ENCODE results near the gene ATF6. TPM values are rescaled to one million over a fixed set of nuclear protein-coding genes. Genes with fewer than 3 reads are reported as not detected.

Gene ATF6
- total and polyA plus RNA-seq, 9 of the 15 experiments (the other 6 are each of a cell fraction or from before 2014, with no cell fraction given) = 11.7 to 32.4 (median 20.4) TPM

DNA sequence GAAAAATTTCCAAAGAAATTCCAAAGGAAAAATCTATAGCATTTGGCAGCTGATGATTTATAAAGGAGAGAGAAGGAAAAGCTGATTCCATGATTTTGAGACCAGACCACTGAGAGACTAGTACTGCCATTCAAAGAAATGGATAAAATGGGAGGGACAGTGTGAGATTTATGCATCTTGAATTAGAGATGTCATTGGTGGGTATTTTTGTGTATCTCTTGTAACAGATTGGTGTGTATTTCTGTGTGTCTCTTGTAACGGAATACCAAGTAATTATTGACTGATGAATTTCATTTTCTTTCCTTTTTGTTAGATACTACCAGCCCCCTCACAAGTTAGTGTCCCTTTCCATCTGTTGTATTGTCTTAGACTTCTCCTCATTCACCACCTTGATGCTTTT is 155.4 kb downstream of the ATF6 start:
- FAIRE-seq = no peak
- Histone ChIP-seq H3K4me3 (no peak overlapping the region), H3K27ac (ENCODE audit: extremely low read depth, low read depth, low read length) (no peak overlapping the region), H3K4me2 (ENCODE audit: insufficient read depth, low read length) (no peak overlapping the region), H2AFZ (ENCODE audit: low read depth, low read length) (no peak overlapping the region), H3K9me3 (replicated peaks; ENCODE audit: control insufficient read depth, insufficient read depth, low read depth, low read length) (no peaks in the 10 kb centered on the region), H3K36me3 (ENCODE audit: control insufficient read depth, insufficient read depth, low read length) (peaks cover 5% of the 10 kb centered on the region; the same call in 2 of the 3 replicates), H3K9me1 (ENCODE audit: control insufficient read depth, insufficient read depth, low read length) (no peaks in the 10 kb centered on the region), H3K4me1 (replicated peaks in 1 of 2; ENCODE audit: control insufficient read depth in 2 of 2, insufficient read depth in 2 of 2, low read length in 2 of 2) (no peaks in the 10 kb centered on the region), H3K79me2 (ENCODE audit: control insufficient read depth, insufficient read depth, low read length) (no peaks in the 10 kb centered on the region), H3K9ac (ENCODE audit: insufficient read depth in 1 of 2, low read depth in 2 of 2, low read length in 2 of 2) (no peak overlapping the region), H3K27me3 (ENCODE audit: control insufficient read depth in 2 of 2, insufficient read depth in 2 of 2, low read length in 2 of 2) (no peaks in the 10 kb centered on the region), H4K20me1 (replicated peaks; ENCODE audit: control insufficient read depth, insufficient read depth, low read length) (no peaks in the 10 kb centered on the region)
- BruUV-seq (replicated peaks) = no TSS peak
- in situ Hi-C loops (cut with MboI) = no loop called here
- DNase-seq (ENCODE audit: extremely low read depth in 1 of 4, low spot score in 3 of 4) = no peak
- intact Hi-C loops (cut with micrococcal nuclease) = no loop called here
- no peak for ATAC-seq
- ChIA-PET CTCF (ENCODE audit: low intra/inter-chr PET ratio) (no interaction called here), POLR2A (no interaction called here)
- WGBS (ENCODE audit: insufficient coverage, low coverage, missing lambda C conversion rate) = 83% methylated on average over 1 of the region's 1 CpG
- TF ChIP-seq, protein P1, sequence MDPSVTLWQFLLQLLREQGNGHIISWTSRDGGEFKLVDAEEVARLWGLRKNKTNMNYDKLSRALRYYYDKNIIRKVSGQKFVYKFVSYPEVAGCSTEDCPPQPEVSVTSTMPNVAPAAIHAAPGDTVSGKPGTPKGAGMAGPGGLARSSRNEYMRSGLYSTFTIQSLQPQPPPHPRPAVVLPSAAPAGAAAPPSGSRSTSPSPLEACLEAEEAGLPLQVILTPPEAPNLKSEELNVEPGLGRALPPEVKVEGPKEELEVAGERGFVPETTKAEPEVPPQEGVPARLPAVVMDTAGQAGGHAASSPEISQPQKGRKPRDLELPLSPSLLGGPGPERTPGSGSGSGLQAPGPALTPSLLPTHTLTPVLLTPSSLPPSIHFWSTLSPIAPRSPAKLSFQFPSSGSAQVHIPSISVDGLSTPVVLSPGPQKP (CRISPR knock-in tag; IDR thresholded peaks at IDR 0.05) = no peak
- TF ChIP-seq, protein P2, sequence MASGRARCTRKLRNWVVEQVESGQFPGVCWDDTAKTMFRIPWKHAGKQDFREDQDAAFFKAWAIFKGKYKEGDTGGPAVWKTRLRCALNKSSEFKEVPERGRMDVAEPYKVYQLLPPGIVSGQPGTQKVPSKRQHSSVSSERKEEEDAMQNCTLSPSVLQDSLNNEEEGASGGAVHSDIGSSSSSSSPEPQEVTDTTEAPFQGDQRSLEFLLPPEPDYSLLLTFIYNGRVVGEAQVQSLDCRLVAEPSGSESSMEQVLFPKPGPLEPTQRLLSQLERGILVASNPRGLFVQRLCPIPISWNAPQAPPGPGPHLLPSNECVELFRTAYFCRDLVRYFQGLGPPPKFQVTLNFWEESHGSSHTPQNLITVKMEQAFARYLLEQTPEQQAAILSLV (tag; IDR thresholded peaks at IDR 0.05) = no peak
- TF ChIP-seq EHMT2 (IDR thresholded peaks at IDR 0.05) (no peak), SMC3 (conservative IDR thresholded peaks at IDR 0.05; ENCODE audit: insufficient read depth, low read depth, low read length) (no peak), PBX2 (CRISPR knock-in tag; IDR thresholded peaks at IDR 0.05; ENCODE audit: low read depth) (no peak), PBX2 (tag; conservative IDR thresholded peaks at IDR 0.05; ENCODE audit: low read depth) (no peak), ZNF707 (CRISPR knock-in tag; conservative IDR thresholded peaks at IDR 0.05) (no peak), E2F1 (CRISPR knock-in tag; IDR thresholded peaks at IDR 0.05) (no peak), PPARD (CRISPR knock-in tag; IDR thresholded peaks at IDR 0.05) (no peak), RAD21 (CRISPR knock-in tag; conservative IDR thresholded peaks at IDR 0.05 in 1 of 2, IDR thresholded peaks at IDR 0.05 in 1 of 2) (no peak)
- TF ChIP-seq, protein P3, sequence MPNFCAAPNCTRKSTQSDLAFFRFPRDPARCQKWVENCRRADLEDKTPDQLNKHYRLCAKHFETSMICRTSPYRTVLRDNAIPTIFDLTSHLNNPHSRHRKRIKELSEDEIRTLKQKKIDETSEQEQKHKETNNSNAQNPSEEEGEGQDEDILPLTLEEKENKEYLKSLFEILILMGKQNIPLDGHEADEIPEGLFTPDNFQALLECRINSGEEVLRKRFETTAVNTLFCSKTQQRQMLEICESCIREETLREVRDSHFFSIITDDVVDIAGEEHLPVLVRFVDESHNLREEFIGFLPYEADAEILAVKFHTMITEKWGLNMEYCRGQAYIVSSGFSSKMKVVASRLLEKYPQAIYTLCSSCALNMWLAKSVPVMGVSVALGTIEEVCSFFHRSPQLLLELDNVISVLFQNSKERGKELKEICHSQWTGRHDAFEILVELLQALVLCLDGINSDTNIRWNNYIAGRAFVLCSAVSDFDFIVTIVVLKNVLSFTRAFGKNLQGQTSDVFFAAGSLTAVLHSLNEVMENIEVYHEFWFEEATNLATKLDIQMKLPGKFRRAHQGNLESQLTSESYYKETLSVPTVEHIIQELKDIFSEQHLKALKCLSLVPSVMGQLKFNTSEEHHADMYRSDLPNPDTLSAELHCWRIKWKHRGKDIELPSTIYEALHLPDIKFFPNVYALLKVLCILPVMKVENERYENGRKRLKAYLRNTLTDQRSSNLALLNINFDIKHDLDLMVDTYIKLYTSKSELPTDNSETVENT (CRISPR knock-in tag; IDR thresholded peaks at IDR 0.05) = no peak
- TF ChIP-seq, protein P4, sequence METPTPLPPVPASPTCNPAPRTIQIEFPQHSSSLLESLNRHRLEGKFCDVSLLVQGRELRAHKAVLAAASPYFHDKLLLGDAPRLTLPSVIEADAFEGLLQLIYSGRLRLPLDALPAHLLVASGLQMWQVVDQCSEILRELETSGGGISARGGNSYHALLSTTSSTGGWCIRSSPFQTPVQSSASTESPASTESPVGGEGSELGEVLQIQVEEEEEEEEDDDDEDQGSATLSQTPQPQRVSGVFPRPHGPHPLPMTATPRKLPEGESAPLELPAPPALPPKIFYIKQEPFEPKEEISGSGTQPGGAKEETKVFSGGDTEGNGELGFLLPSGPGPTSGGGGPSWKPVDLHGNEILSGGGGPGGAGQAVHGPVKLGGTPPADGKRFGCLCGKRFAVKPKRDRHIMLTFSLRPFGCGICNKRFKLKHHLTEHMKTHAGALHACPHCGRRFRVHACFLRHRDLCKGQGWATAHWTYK (CRISPR knock-in tag; IDR thresholded peaks at IDR 0.05) = no peak
